ENCODE data around the gene SVOPL.

SVOPL gene

DNA sequence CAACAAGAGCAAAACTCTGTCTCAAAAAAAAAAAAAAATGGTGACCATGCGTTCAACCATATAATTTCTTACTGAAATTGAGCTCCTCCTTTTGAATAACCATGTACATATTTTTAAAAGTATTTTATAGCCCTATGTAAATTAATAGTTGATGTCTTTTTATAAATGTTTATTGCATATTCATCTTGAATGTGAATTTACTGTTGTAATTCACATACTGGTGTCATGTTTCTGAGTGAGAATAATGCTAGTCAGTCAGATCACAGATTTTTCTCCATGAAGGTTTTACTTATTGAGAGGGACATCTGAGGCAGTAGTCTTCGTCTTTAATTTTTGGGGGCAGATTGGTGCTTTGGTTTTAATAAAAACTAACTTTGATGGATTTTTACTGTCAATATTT lies 112.2 kb downstream of the SVOPL start:
- no peak overlapping the region for H3K4me3 ChIP-seq (ENCODE audit: control insufficient read depth, low read depth, low read length)
- DNase-seq (ENCODE audit: low read depth), result no peak
- TF ChIP-seq, protein P1, sequence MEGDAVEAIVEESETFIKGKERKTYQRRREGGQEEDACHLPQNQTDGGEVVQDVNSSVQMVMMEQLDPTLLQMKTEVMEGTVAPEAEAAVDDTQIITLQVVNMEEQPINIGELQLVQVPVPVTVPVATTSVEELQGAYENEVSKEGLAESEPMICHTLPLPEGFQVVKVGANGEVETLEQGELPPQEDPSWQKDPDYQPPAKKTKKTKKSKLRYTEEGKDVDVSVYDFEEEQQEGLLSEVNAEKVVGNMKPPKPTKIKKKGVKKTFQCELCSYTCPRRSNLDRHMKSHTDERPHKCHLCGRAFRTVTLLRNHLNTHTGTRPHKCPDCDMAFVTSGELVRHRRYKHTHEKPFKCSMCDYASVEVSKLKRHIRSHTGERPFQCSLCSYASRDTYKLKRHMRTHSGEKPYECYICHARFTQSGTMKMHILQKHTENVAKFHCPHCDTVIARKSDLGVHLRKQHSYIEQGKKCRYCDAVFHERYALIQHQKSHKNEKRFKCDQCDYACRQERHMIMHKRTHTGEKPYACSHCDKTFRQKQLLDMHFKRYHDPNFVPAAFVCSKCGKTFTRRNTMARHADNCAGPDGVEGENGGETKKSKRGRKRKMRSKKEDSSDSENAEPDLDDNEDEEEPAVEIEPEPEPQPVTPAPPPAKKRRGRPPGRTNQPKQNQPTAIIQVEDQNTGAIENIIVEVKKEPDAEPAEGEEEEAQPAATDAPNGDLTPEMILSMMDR (conservative IDR thresholded peaks at IDR 0.05; ENCODE audit: control insufficient read depth, insufficient read depth, low read depth, low read length), result no peak

DNA sequence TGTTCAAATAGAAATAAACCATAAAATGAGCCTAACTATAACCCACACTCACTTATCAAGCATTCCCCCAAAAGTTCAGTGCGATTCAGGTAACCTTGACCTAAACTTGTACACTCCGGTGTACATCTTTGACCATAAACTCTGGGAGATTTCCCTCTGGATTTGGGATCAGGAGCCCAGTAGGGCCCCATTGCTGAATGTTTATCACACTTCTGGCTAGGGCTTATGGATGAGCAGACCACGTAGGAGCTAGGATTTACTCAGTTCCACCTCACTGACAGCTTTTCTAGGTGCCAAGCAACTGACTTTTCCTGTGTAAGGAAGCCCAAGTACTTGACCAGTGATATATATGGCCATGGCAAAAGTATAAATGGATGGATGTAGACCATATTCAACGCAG lies 113.7 kb downstream of the SVOPL start:
- TF ChIP-seq, protein P1 (conservative IDR thresholded peaks at IDR 0.05; ENCODE audit: control insufficient read depth, insufficient read depth, low read depth, low read length), result no peak
- no peak for DNase-seq (ENCODE audit: low read depth)

DNA sequence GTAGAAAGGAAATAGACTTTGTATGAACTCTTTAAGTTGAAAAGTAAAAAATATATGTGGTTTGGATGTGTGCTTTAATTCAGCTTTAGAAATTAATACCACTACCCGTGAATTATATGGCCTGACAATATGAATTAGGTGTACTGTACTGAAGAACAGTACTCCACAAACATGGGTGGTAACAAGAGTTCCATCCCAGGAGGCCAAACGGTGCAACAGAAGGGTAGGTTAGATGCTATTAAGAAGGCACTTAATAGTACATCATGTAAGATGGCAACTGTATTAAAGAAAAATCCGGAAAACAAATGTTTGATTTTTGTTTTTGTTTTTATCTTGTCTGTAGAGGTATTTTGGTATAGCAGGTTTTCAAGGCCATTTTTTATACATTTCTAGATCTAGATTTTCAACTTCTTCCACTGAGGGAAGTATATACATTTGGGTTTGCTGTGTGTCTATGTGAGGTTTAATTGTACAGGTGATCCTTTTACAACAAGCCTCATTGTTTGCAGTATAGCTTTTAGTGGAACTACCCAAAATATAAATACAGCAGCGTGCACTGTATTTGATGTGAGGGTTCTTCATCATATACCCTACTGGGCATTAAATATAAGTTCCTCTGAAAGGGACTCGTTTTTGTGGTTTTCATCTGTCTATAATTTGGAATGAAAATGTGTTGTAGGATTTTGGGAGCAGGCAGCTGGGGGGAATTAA lies 115.7 kb downstream of the SVOPL start:
- TF ChIP-seq, protein P1 (conservative IDR thresholded peaks at IDR 0.05; ENCODE audit: control insufficient read depth, insufficient read depth, low read depth, low read length), result no peak
- H3K4me3 ChIP-seq (ENCODE audit: control insufficient read depth, low read depth, low read length), result no peak overlapping the region
- no peak for DNase-seq (ENCODE audit: low read depth)

More for the DNA sequence above, 113.7 kb downstream of the SVOPL start:
- no peak overlapping the region for H3K4me3 ChIP-seq (ENCODE audit: control insufficient read depth, low read depth, low read length)

DNA sequence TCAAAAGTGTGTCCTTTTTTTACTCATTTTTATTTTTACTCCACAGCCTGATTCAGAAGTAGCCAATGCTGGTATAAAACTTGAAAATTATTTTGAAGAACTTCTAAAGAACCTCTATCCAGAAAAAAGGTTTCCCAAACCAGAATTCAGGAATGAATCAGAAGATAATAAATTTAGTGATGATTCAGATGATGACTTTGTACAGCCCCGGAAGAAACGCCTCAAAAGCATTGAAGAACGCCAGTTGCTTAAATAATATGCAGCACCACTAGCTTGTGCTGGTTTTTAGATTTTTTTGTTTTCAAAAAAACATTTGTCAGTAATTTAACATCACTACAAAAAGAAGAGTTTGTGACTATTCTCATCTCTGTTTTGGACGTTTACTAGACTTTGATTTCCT lies 116.5 kb downstream of the SVOPL start:
- TF ChIP-seq, protein P1 (conservative IDR thresholded peaks at IDR 0.05; ENCODE audit: control insufficient read depth, insufficient read depth, low read depth, low read length), result no peak
- no peak overlapping the region for H3K4me3 ChIP-seq (ENCODE audit: control insufficient read depth, low read depth, low read length)
- DNase-seq (ENCODE audit: low read depth), result peak; percentile 50

DNA sequence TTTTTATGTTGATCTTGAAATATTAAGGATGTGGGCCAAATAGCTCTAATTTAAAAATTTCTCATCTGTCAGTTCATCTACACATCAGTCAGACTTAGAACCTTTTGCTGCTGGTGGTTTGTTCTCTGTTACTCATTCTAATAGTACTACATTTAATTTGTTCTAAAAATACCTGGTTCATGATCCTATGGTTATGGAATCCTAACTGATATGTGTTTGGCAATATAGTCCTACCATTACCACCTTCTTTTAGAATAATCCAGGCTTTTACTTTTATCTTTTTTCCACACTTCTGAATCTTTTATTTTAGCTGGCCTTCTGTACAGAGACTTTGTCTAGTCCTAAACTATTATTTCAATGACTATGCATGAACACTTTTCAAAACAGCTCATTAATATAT lies 116.9 kb downstream of the SVOPL start:
- DNase-seq (ENCODE audit: low read depth), result peak; percentile 5
- TF ChIP-seq, protein P1 (conservative IDR thresholded peaks at IDR 0.05; ENCODE audit: control insufficient read depth, insufficient read depth, low read depth, low read length), result no peak
- no peak overlapping the region for H3K4me3 ChIP-seq (ENCODE audit: control insufficient read depth, low read depth, low read length)

DNA sequence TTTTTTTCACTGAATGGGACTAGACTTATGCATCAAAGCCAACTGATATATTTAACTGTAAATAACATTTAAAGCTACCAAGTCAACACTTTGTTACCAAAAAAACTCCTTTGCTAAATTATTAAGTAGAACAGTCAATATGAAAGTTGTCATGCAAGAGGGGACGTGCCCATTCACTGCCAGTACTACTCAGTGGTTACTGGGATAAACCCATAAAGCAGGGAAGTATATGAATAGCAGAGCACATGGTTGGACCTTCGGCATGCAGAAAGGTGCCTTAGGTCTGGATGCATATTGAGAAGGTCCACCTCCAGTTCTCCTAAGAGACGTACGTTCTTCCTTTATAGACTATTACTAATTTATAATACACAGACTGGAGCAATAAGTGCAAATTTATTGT lies 120.1 kb downstream of the SVOPL start:
- no peak overlapping the region for H3K4me3 ChIP-seq (ENCODE audit: control insufficient read depth, low read depth, low read length)
- TF ChIP-seq, protein P1 (conservative IDR thresholded peaks at IDR 0.05; ENCODE audit: control insufficient read depth, insufficient read depth, low read depth, low read length), result no peak
- no peak for DNase-seq (ENCODE audit: low read depth)
